HEK293 (cell line): Measurements from ENCODE around the gene ARHGEF7.

Experiments used
- CTCF ChIA-PET: fragments of 350-600 bp; formaldehyde crosslinking; extraction: SDS; loops from one replicate; lab custom pipeline; 2021; ENCODE audit warnings: antibody characterized with exemption; lab: Yijun Ruan, JAX
- POLR2A ChIA-PET: fragments of 300-600 bp; formaldehyde crosslinking; extraction: SDS; loops from one replicate; lab custom pipeline; 2020; ENCODE audit warnings: antibody characterized with exemption, inconsistent platforms; lab: Yijun Ruan, JAX
- H3K27ac ChIP-seq: fragments of 200-500 bp; sonication (Bioruptor generic); 2 replicates; pipeline ENCODE4 v1.5.1; 2014; ENCODE audit warnings: low read depth, low read length, control low read depth, inconsistent platforms; ENCODE audit errors: extremely low read depth
- H3K36me3 ChIP-seq, 2 experiments: fragments of 200-500 bp in 1 of 2; sonication (Bioruptor generic) in 1 of 2; 1 replicate in 1 of 2; 2 replicates in 1 of 2; pipeline ENCODE4 v1.5.1; 2014 to 2017; ENCODE audit warnings: inconsistent platforms in 2 of 2, low read length in 2 of 2; ENCODE audit not compliant: control insufficient read depth in 2 of 2, insufficient read depth in 1 of 2
- H3K4me1 ChIP-seq: fragments of 200-500 bp; sonication (Bioruptor generic); 2 replicates; pipeline ENCODE4 v1.5.1; 2014; ENCODE audit warnings: mild to moderate bottlenecking, low read length, inconsistent platforms; ENCODE audit not compliant: control insufficient read depth, insufficient read depth
- H3K4me3 ChIP-seq: 2 replicates; pipeline ENCODE4 v1.5.1; 2011; ENCODE audit warnings: low read depth, mild to moderate bottlenecking, control low read depth, low read length, moderate library complexity
- H3K9me3 ChIP-seq: fragments of 200-500 bp; sonication (Bioruptor generic); 2 replicates; pipeline ENCODE4 v1.5.1; 2014; ENCODE audit warnings: low read depth, low read length, inconsistent platforms; ENCODE audit not compliant: control insufficient read depth, insufficient read depth
- BCL11B ChIP-seq: fragments of 450-650 bp; formaldehyde crosslinking; IDR thresholded peaks from 2 replicates; pipeline ENCODE4 v1.5.1; 2016; ENCODE audit warnings: low read depth, missing biosample characterization, missing genetic modification characterization
- PATZ1 ChIP-seq: fragments of 450-650 bp; formaldehyde crosslinking; IDR thresholded peaks from 2 replicates; pipeline ENCODE4 v1.5.1; 2016; ENCODE audit warnings: missing biosample characterization, missing genetic modification characterization
- PRDM10 ChIP-seq: fragments of 450-650 bp; formaldehyde crosslinking; IDR thresholded peaks from 2 replicates; pipeline ENCODE4 v1.5.1; 2016; ENCODE audit warnings: missing biosample characterization, missing genetic modification characterization
- SALL2 ChIP-seq: fragments of 450-650 bp; formaldehyde crosslinking; IDR thresholded peaks from 2 replicates; pipeline ENCODE4 v1.5.0; 2017; ENCODE audit warnings: missing biosample characterization, mild to moderate bottlenecking, missing genetic modification characterization, borderline replicate concordance
- ZBTB8A ChIP-seq: fragments of 450-650 bp; formaldehyde crosslinking; IDR thresholded peaks from 2 replicates; pipeline ENCODE4 v1.5.1; 2016; ENCODE audit warnings: missing biosample characterization, missing genetic modification characterization
- ZFP37 ChIP-seq: fragments of 450-650 bp; formaldehyde crosslinking; IDR thresholded peaks from 2 replicates; pipeline ENCODE4 v1.5.1; 2016; ENCODE audit warnings: missing biosample characterization, missing genetic modification characterization
- ZFP41 ChIP-seq: fragments of 450-650 bp; formaldehyde crosslinking; IDR thresholded peaks from 2 replicates; pipeline ENCODE4 v1.5.1; 2016; ENCODE audit warnings: missing biosample characterization, missing genetic modification characterization, borderline replicate concordance
- ZIC2 ChIP-seq: fragments of 450-650 bp; formaldehyde crosslinking; IDR thresholded peaks from 2 replicates; pipeline ENCODE4 v1.5.1; 2016; ENCODE audit warnings: missing biosample characterization, missing genetic modification characterization
- ZNF10 ChIP-seq: fragments of 450-650 bp; formaldehyde crosslinking; IDR thresholded peaks from 2 replicates; pipeline ENCODE4 v1.5.1; 2017; ENCODE audit warnings: missing biosample characterization, missing genetic modification characterization
- ZNF24 ChIP-seq: fragments of 450-650 bp; formaldehyde crosslinking; IDR thresholded peaks from 2 replicates; pipeline ENCODE4 v1.5.1; 2016; ENCODE audit warnings: missing biosample characterization, missing genetic modification characterization
- ZNF292 ChIP-seq: fragments of 450-650 bp; formaldehyde crosslinking; IDR thresholded peaks from 2 replicates; pipeline ENCODE4 v1.5.1; 2016; ENCODE audit warnings: low read depth, missing biosample characterization, missing genetic modification characterization, borderline replicate concordance
- ZNF341 ChIP-seq: fragments of 450-650 bp; formaldehyde crosslinking; IDR thresholded peaks from 2 replicates; pipeline ENCODE4; 2016; ENCODE audit warnings: low read depth, missing biosample characterization, missing genetic modification characterization
- ZNF354C ChIP-seq: fragments of 450-650 bp; formaldehyde crosslinking; IDR thresholded peaks from 2 replicates; pipeline ENCODE4 v1.5.1; 2016; ENCODE audit warnings: missing biosample characterization, missing genetic modification characterization, low read depth, borderline replicate concordance
- ZNF394 ChIP-seq: fragments of 450-650 bp; formaldehyde crosslinking; IDR thresholded peaks from 2 replicates; pipeline ENCODE4 v1.5.1; 2016; ENCODE audit warnings: missing biosample characterization, missing genetic modification characterization, mild to moderate bottlenecking, moderate library complexity, borderline replicate concordance
- ZNF704 ChIP-seq: fragments of 450-650 bp; formaldehyde crosslinking; IDR thresholded peaks from 2 replicates; pipeline ENCODE4 v1.5.1; 2016; ENCODE audit warnings: missing biosample characterization, missing genetic modification characterization

The ARHGEF7 gene

DNA sequence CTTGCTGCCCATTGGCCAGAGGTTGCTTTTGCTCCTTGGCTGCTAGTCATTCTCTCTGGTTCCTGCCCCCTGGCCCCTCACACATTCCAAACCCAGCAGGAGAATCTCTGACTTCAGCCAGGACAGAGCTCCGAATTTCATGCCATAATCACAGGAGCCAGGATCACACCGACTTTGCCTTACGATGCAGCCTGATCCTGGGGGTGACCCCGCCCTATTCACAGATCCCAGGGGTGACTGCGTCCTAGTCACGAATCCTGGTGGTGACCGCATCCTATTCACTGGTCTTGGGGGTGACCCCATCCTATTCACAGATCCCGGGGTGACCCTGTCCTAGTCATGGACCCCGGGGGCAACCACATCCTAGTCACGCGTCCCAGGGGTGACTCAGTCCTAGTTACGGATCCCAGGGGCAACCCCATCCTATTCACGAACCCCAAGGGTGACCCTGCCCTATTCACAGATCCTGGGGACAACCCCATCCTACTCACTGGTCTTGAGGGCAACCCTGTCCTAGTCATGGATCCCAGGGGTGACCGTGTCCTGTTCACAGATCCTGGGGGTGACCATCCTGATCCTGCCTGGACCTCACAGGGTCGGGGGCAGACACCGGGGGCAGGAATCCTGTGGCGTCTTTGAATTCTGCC, 198.0 kb downstream of the ARHGEF7 start:
- H3K36me3 ChIP-seq = peaks cover 0 to under 1% of the 10 kb centered on the region in 2 experiments; a peak in 1 of 3 replicates
- H3K4me1 ChIP-seq = no peaks in the 10 kb centered on the region
- no peak overlapping the region for H3K27ac ChIP-seq
- H3K9me3 ChIP-seq = no peaks in the 10 kb centered on the region
- TF ChIP-seq ZIC2 (tag by site-specific recombination) (no peak), ZNF704 (no peak), ZNF10 (no peak)
- no peak overlapping the region for H3K4me3 ChIP-seq
- ChIA-PET CTCF (no interaction called here), POLR2A (no interaction called here)

DNA sequence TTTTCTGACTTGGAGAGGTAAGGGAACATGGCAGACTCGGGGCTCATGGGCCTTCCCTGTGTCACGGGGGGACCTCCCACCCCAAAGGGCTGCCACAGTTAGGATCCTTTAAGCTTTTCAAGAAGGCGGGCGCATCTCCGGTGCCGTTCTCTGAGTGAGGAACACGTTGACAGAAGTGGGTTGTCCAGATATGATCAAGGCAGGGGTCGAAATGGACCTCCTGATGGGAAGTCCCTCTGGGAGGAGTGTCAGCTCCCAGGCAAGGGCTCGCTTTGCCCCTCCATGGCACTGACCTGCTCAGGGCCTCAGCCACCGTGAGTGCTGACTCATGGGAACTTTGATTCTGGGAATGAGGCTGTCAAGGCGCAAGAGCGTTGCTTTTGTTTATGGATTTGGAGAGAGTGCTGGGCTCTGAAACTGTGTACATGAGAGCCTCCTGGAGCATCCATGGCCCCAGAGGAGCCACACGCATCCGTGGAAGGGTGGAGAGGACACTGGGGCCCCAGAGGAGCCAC, 198.9 kb downstream of the ARHGEF7 start:
- Histone ChIP-seq H3K36me3 (no peaks in the 10 kb centered on the region), H3K27ac (no peak overlapping the region), H3K4me3 (no peak overlapping the region), H3K9me3 (no peaks in the 10 kb centered on the region), H3K4me1 (no peaks in the 10 kb centered on the region)
- ChIA-PET POLR2A (no interaction called here), CTCF (no interaction called here)
- no peak for TF ChIP-seq ZNF292
- no peak for TF ChIP-seq PATZ1 (tag by site-specific recombination)
- no peak for TF ChIP-seq ZNF24 (tag by site-specific recombination)
- no peak for TF ChIP-seq SALL2 (tag by site-specific recombination)
- TF ChIP-seq ZNF341 (tag by site-specific recombination) = no peak
- no peak for TF ChIP-seq ZFP41 (tag by site-specific recombination)
- no peak for TF ChIP-seq BCL11B (tag by site-specific recombination)
- TF ChIP-seq ZNF394 (tag by site-specific recombination) = no peak
- TF ChIP-seq ZNF354C (tag by site-specific recombination) = no peak
- TF ChIP-seq PRDM10 (tag by site-specific recombination) = no peak

DNA sequence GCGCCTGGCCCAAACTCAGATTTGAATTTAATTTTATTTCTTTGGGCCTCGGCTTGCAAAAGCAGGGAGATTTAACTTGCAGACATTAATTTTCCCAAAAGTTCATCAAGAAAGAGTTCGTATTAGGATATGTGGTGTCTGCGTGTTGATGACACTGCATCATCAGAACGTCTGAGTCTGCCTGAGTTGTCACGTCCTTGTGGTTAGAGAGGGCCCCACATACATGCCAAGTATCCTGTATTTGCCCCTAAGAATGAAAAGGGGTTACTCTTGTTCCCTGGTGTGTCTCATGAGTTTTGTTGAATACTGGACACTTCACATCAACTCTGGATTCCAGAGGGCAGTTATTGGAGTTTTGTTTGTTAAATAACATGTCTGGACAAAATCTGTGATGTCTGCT, 199.7 kb downstream of the ARHGEF7 start:
- H3K27ac ChIP-seq = no peak overlapping the region
- no peak overlapping the region for H3K4me3 ChIP-seq
- H3K36me3 ChIP-seq = no peaks in the 10 kb centered on the region
- H3K9me3 ChIP-seq = no peaks in the 10 kb centered on the region
- H3K4me1 ChIP-seq = no peaks in the 10 kb centered on the region
- POLR2A ChIA-PET = no interaction called here
- CTCF ChIA-PET = no interaction called here
- TF ChIP-seq ZBTB8A (tag by site-specific recombination) (no peak), ZFP37 (tag by site-specific recombination) (no peak)
- TF ChIP-seq, all 188 proteins: peak for 0
